ENCODE data around the gene DNMBP. TPM values are rescaled to one million over a fixed set of nuclear protein-coding genes. Genes with fewer than 3 reads are reported as not detected.

The DNMBP gene
- total RNA-seq, 1 experiment from 2014 or later = 19.7 TPM

GRCh38 chr10:100004805-100005510 lies 4.8 kb downstream of the DNMBP start (continued):
- TF ChIP-seq SP1 (CRISPR knock-in tag; conservative IDR thresholded peaks at IDR 0.05) (no peak), ZBTB43 (CRISPR knock-in tag; IDR thresholded peaks at IDR 0.05) (no peak)

- Mint-ChIP-seq H3K4me3 (no peak overlapping the region), H3K9me3 (0 out of 2 replicates have a peak, but pooled peaks cover 8% of the 10 kb centered on the region), H3K27ac (peak overlapping the region; percentile 81; the same call in 1 of the 2 replicates), H3K4me1 (peaks cover 19% of the 10 kb centered on the region), H3K36me3 (no peaks in the 10 kb centered on the region; the same call in 1 of the 2 replicates), H3K27me3 (ENCODE audit: low read depth) (no peaks in the 10 kb centered on the region)
- no peak; the same call in 1 of the 2 replicates for ATAC-seq
- CTCF ChIA-PET = interaction anchor here (1.1 to 1.5 kb wide), 2 partner anchors 9 to 519 kb away, joined by 3 to 5 read pairs; partner anchors contain the start of gene DNMBP
- TF ChIP-seq ATF2 (CRISPR knock-in tag; IDR thresholded peaks at IDR 0.05; ENCODE audit: borderline replicate concordance, low read depth) = no peak
- TF ChIP-seq GRHL2 (CRISPR knock-in tag; IDR thresholded peaks at IDR 0.05; ENCODE audit: insufficient replicate concordance, severe bottlenecking) = no peak
- no peak for TF ChIP-seq ZNF232 (CRISPR knock-in tag; IDR thresholded peaks at IDR 0.05)
- no peak for TF ChIP-seq JUN (CRISPR knock-in tag; IDR thresholded peaks at IDR 0.05)
- TF ChIP-seq CREM (CRISPR knock-in tag; IDR thresholded peaks at IDR 0.05) = no peak
- TF ChIP-seq ZNF121 (CRISPR knock-in tag; IDR thresholded peaks at IDR 0.05) = no peak
- no peak for TF ChIP-seq ZBTB43 (CRISPR knock-in tag; IDR thresholded peaks at IDR 0.05)
- TF ChIP-seq ESRRA (CRISPR knock-in tag; IDR thresholded peaks at IDR 0.05; ENCODE audit: borderline replicate concordance) = no peak
- TF ChIP-seq RELA (CRISPR knock-in tag; IDR thresholded peaks at IDR 0.05; ENCODE audit: borderline replicate concordance) = no peak
- TF ChIP-seq E2F1 (CRISPR knock-in tag; IDR thresholded peaks at IDR 0.05) = no peak
- TF ChIP-seq ZNF219 (CRISPR knock-in tag; IDR thresholded peaks at IDR 0.05; ENCODE audit: borderline replicate concordance) = no peak
- no peak for DNase-seq (ENCODE audit: low spot score)
- POLR2A ChIA-PET = no interaction called here
These were observed 9.6 kb downstream of the DNMBP start for GRCh38 chr10:100000109-100000644.

GRCh38 chr10:99999319-100000108 lies 10.2 kb downstream of the DNMBP start:
- ChIA-PET POLR2A (interaction anchor here (1.1 kb wide), 1 partner anchor 86 kb away, joined by 4 read pairs; no protein-coding TSS in a partner anchor), CTCF (interaction anchor here (0.6 to 2.2 kb wide), 3 partner anchors 10 to 519 kb away, joined by 3 to 8 read pairs (median 4); partner anchors contain the start of gene DNMBP)
- ATAC-seq = no peak

More at GRCh38 chr10:99999319-100000108, 10.2 kb downstream of the DNMBP start:
- no peak overlapping the region for H3K4me3 Mint-ChIP-seq
- no peaks in the 10 kb centered on the region for H3K27me3 Mint-ChIP-seq (ENCODE audit: low read depth)
- no peak for DNase-seq (ENCODE audit: low spot score)
- H3K9me3 Mint-ChIP-seq = 0 out of 2 replicates have a peak, but pooled peaks cover 8% of the 10 kb centered on the region
- peak overlapping the region; percentile 71; the same call in 1 of the 2 replicates for H3K27ac Mint-ChIP-seq
- H3K36me3 Mint-ChIP-seq = no peaks in the 10 kb centered on the region; the same call in 1 of the 2 replicates
- H3K4me1 Mint-ChIP-seq = peaks cover 17% of the 10 kb centered on the region
- TF ChIP-seq ZNF396 (CRISPR knock-in tag; IDR thresholded peaks at IDR 0.05; ENCODE audit: borderline replicate concordance) (no peak), E2F4 (CRISPR knock-in tag; IDR thresholded peaks at IDR 0.05; ENCODE audit: borderline replicate concordance, low read depth) (no peak), ZNF263 (CRISPR knock-in tag; IDR thresholded peaks at IDR 0.05; ENCODE audit: low read depth) (no peak), ZMAT4 (CRISPR knock-in tag; IDR thresholded peaks at IDR 0.05) (no peak), MYBL2 (CRISPR knock-in tag; IDR thresholded peaks at IDR 0.05) (no peak), GABPB1 (CRISPR knock-in tag; IDR thresholded peaks at IDR 0.05) (no peak)
